Measurements from ENCODE around the gene SLC18B1. TPM values are rescaled to one million over a fixed set of nuclear protein-coding genes. Genes with fewer than 3 reads are reported as not detected.

SLC18B1 gene
- total RNA-seq, 1 donor from 2014 or later: 3.7 TPM

DNA sequence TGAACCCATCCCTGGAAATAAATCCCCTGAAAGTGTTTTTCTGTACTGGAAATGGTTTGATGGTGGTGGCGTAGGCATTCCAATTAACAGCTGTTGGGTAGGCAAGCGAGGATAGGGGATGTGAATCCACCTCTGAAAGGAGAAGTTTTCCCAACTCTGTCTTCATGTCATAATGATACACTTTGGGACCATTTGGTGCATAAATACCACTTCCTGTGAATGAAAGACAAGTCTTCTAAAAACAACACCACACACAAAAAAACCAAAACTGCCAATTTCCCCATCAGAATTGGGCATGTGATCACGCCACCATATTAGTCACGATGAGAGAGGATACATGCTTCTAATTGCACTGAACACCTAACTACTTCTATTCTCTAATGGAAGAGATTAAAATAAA, 47.1 kb downstream of the SLC18B1 start:
- H3K4me1 Mint-ChIP-seq (ENCODE audit: low read depth): peaks cover 33% of the 10 kb centered on the region
- intact Hi-C loops (cut with micrococcal nuclease): no loop called here
- H3K36me3 Mint-ChIP-seq (ENCODE audit: low read depth): peaks cover 14% of the 10 kb centered on the region
- no peak for DNase-seq (ENCODE audit: low spot score)
- H3K27ac Mint-ChIP-seq: no peak overlapping the region
- peaks cover 2% of the 10 kb centered on the region for H3K27me3 Mint-ChIP-seq (ENCODE audit: insufficient read depth)
- H3K4me3 Mint-ChIP-seq: no peak overlapping the region
- H3K9me3 Mint-ChIP-seq: no peaks in the 10 kb centered on the region

GRCh38 chr6:132750455-132751248, 47.8 kb downstream of the SLC18B1 start:
- Mint-ChIP-seq H3K27me3 (ENCODE audit: insufficient read depth) (peaks cover 2% of the 10 kb centered on the region), H3K36me3 (ENCODE audit: low read depth) (peaks cover 16% of the 10 kb centered on the region), H3K4me3 (no peak overlapping the region), H3K27ac (no peak overlapping the region), H3K4me1 (ENCODE audit: low read depth) (peaks cover 38% of the 10 kb centered on the region), H3K9me3 (no peaks in the 10 kb centered on the region)
- DNase-seq (ENCODE audit: low spot score): no peak
- intact Hi-C loops (cut with micrococcal nuclease): no loop called here

DNA sequence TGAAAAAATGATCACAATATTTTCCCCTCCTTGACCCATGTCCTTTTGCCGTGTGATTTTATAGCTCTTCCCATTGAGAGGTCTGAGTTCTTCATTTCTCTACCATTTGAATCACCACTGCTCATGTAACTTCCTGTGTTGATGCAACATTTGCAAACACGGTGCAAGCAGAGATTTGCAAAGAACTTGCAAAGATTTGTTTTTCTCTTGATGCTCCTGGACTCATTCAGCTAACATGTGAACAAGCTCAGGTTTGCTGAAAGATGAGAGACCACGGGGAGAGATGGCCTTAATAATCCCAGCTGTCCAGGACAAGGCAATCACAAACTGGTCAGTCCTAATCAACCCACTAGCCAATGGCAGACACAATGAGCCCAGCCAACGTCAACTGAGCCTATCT, 49.3 kb downstream of the SLC18B1 start:
- H3K4me3 Mint-ChIP-seq: no peak overlapping the region
- no peaks in the 10 kb centered on the region for H3K9me3 Mint-ChIP-seq
- DNase-seq (ENCODE audit: low spot score): no peak
- H3K36me3 Mint-ChIP-seq (ENCODE audit: low read depth): peaks cover 23% of the 10 kb centered on the region
- peaks cover 2% of the 10 kb centered on the region for H3K27me3 Mint-ChIP-seq (ENCODE audit: insufficient read depth)
- H3K4me1 Mint-ChIP-seq (ENCODE audit: low read depth): peaks cover 41% of the 10 kb centered on the region
- intact Hi-C loops (cut with micrococcal nuclease): no loop called here
- peak overlapping the region; percentile 18 for H3K27ac Mint-ChIP-seq

DNA sequence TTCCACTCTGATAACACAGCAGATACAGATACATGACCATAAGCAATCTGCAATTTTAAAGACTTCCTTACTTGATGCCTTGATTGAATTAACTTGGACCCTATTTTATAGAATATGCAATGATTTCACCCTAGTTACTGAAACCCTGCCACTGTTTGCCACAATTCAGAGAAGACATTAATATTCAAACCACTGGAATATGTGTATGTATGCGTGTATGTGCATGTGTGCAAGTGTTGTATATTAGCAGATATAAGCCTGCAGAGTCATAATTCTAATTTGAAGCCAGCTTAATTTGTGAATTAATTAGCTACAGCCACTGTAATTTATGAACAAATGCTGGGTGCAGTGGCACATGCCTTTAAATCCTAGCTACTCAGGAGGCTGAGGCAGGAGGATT, 50.0 kb downstream of the SLC18B1 start:
- Mint-ChIP-seq H3K9me3 (no peaks in the 10 kb centered on the region), H3K27ac (no peak overlapping the region), H3K36me3 (ENCODE audit: low read depth) (peaks cover 23% of the 10 kb centered on the region), H3K4me1 (ENCODE audit: low read depth) (peaks cover 41% of the 10 kb centered on the region), H3K27me3 (ENCODE audit: insufficient read depth) (peaks cover 2% of the 10 kb centered on the region), H3K4me3 (no peak overlapping the region)
- no peak for DNase-seq (ENCODE audit: low spot score)
- intact Hi-C loops (cut with micrococcal nuclease): no loop called here

- Mint-ChIP-seq H3K4me3 (no peak overlapping the region), H3K36me3 (ENCODE audit: low read depth) (peaks cover 24% of the 10 kb centered on the region), H3K27me3 (ENCODE audit: insufficient read depth) (peaks cover 2% of the 10 kb centered on the region), H3K4me1 (ENCODE audit: low read depth) (peaks cover 32% of the 10 kb centered on the region), H3K27ac (no peak overlapping the region), H3K9me3 (no peaks in the 10 kb centered on the region)
- intact Hi-C loops (cut with micrococcal nuclease): no loop called here
- no peak for DNase-seq (ENCODE audit: low spot score)
Observed at GRCh38 chr6:132746048-132746447, 52.4 kb downstream of the SLC18B1 start.

DNA sequence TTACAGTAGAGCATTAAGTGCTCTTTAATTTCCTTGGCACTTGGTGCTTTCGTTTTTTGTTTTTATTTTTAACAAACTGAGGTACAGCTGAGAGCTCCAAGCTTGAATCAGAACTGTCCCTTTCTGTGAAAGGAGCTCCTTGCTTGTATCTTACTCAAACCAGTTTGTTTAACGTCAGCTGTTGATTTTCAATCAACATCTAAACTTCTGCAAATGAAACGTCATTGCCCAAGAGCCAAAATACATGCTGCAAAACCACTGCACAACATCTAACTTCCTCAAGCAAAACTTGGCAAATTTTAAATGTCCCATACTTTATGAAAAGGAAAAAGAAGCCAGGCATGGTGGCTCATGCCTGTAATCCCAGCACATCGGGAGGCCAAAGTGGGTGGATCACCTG, 55.9 kb downstream of the SLC18B1 start:
- Mint-ChIP-seq H3K4me1 (ENCODE audit: low read depth) (peaks cover 8% of the 10 kb centered on the region), H3K4me3 (no peak overlapping the region), H3K27ac (no peak overlapping the region), H3K36me3 (ENCODE audit: low read depth) (peaks cover 24% of the 10 kb centered on the region), H3K9me3 (peaks cover 5% of the 10 kb centered on the region), H3K27me3 (ENCODE audit: insufficient read depth) (no peaks in the 10 kb centered on the region)
- no peak for DNase-seq (ENCODE audit: low spot score)
- intact Hi-C loops (cut with micrococcal nuclease): no loop called here

GRCh38 chr6:132741281-132741680, 57.2 kb downstream of the SLC18B1 start:
- no peak for DNase-seq (ENCODE audit: low spot score)
- intact Hi-C loops (cut with micrococcal nuclease): no loop called here
- peaks cover 5% of the 10 kb centered on the region for H3K9me3 Mint-ChIP-seq
- peaks cover 19% of the 10 kb centered on the region for H3K4me1 Mint-ChIP-seq (ENCODE audit: low read depth)
- H3K4me3 Mint-ChIP-seq: no peak overlapping the region
- H3K27me3 Mint-ChIP-seq (ENCODE audit: insufficient read depth): no peaks in the 10 kb centered on the region
- peaks cover 21% of the 10 kb centered on the region for H3K36me3 Mint-ChIP-seq (ENCODE audit: low read depth)
- H3K27ac Mint-ChIP-seq: no peak overlapping the region

DNA sequence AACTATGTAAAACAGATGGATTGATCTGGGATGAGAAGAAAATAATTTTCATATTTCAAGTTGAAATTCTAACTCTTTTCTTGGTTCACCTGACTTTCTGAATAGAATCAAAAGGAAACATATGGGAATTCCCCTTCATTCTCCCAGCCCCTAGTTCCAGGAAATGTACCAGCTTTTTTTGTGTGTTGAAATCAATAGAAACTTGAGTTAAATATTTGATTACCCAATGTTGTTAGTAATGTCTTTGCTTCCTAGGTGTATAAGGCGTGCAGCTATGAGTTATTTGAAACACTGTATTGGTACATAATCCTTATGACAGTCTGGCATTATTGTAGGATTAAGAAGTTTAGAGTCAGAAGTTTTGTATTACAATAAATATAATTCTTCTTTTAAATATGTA, 62.2 kb downstream of the SLC18B1 start:
- DNase-seq (ENCODE audit: low spot score): no peak
- Mint-ChIP-seq H3K9me3 (peaks cover 5% of the 10 kb centered on the region), H3K4me3 (no peak overlapping the region), H3K27ac (no peak overlapping the region), H3K36me3 (ENCODE audit: low read depth) (peaks cover 9% of the 10 kb centered on the region), H3K27me3 (ENCODE audit: insufficient read depth) (peaks cover 14% of the 10 kb centered on the region), H3K4me1 (ENCODE audit: low read depth) (peaks cover 25% of the 10 kb centered on the region)
- intact Hi-C loops (cut with micrococcal nuclease): loop anchor here (1.0 kb wide), 1 partner anchor 27 kb away; no protein-coding TSS in a partner anchor

- peaks cover 5% of the 10 kb centered on the region for H3K9me3 Mint-ChIP-seq
- no peak overlapping the region for H3K27ac Mint-ChIP-seq
- H3K36me3 Mint-ChIP-seq (ENCODE audit: low read depth): peaks cover 6% of the 10 kb centered on the region
- intact Hi-C loops (cut with micrococcal nuclease): no loop called here
- no peak overlapping the region for H3K4me3 Mint-ChIP-seq
- DNase-seq (ENCODE audit: low spot score): no peak
- peaks cover 25% of the 10 kb centered on the region for H3K4me1 Mint-ChIP-seq (ENCODE audit: low read depth)
- H3K27me3 Mint-ChIP-seq (ENCODE audit: insufficient read depth): peaks cover 14% of the 10 kb centered on the region
Observed at GRCh38 chr6:132734694-132735236, 63.7 kb downstream of the SLC18B1 start.

DNA sequence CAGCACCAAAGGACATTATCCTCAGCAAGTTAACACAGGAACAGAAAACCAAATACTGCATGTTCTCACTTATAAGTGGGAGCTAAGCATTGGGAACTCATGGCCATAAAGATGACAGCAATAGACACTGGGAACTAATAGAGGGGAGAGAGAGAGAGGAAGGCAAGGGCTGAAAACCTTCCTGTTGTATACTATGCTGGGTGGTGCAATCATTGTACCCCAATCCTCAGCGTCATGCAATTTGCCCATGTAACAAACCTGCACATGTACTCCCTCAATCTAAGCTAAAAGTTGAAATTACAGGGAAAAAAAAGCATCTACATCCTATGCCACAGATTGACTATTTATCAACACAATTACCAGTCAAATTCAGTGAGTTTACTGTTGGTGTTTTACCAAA, 64.6 kb downstream of the SLC18B1 start:
- H3K27me3 Mint-ChIP-seq (ENCODE audit: insufficient read depth): peaks cover 15% of the 10 kb centered on the region
- H3K4me3 Mint-ChIP-seq: no peak overlapping the region
- peaks cover 6% of the 10 kb centered on the region for H3K36me3 Mint-ChIP-seq (ENCODE audit: low read depth)
- H3K4me1 Mint-ChIP-seq (ENCODE audit: low read depth): peaks cover 25% of the 10 kb centered on the region
- no peak for DNase-seq (ENCODE audit: low spot score)
- H3K27ac Mint-ChIP-seq: no peak overlapping the region
- peaks cover 5% of the 10 kb centered on the region for H3K9me3 Mint-ChIP-seq
- intact Hi-C loops (cut with micrococcal nuclease): no loop called here

GRCh38 chr6:132733283-132733682, 65.2 kb downstream of the SLC18B1 start:
- Mint-ChIP-seq H3K4me3 (no peak overlapping the region), H3K9me3 (peaks cover 3% of the 10 kb centered on the region), H3K27ac (no peak overlapping the region), H3K27me3 (ENCODE audit: insufficient read depth) (peaks cover 15% of the 10 kb centered on the region), H3K36me3 (ENCODE audit: low read depth) (peaks cover 5% of the 10 kb centered on the region), H3K4me1 (ENCODE audit: low read depth) (peaks cover 25% of the 10 kb centered on the region)
- intact Hi-C loops (cut with micrococcal nuclease): no loop called here
- DNase-seq (ENCODE audit: low spot score): no peak

DNA sequence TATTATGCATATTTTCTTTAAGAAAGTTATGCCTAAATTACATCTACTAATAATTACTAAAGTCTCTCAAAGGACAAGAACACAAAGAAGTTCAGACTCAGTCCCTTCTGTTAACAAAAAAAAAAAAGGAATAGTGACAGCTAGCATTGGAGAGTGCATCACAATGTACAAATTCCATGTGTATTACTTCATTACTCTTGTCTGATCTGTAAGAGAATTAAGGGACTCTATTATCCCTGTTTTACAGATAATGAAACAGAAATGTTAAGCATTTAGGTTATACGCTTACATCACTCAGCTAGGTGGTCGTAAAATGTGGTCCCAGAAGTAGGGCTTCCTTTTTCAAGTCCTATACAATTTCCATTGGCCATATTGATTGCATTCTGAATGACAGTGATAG, 67.4 kb downstream of the SLC18B1 start:
- Mint-ChIP-seq H3K27ac (no peak overlapping the region), H3K27me3 (ENCODE audit: insufficient read depth) (peaks cover 15% of the 10 kb centered on the region), H3K36me3 (ENCODE audit: low read depth) (no peaks in the 10 kb centered on the region), H3K4me1 (ENCODE audit: low read depth) (peaks cover 24% of the 10 kb centered on the region), H3K9me3 (no peaks in the 10 kb centered on the region), H3K4me3 (no peak overlapping the region)
- intact Hi-C loops (cut with micrococcal nuclease): no loop called here
- DNase-seq (ENCODE audit: low spot score): no peak

DNA sequence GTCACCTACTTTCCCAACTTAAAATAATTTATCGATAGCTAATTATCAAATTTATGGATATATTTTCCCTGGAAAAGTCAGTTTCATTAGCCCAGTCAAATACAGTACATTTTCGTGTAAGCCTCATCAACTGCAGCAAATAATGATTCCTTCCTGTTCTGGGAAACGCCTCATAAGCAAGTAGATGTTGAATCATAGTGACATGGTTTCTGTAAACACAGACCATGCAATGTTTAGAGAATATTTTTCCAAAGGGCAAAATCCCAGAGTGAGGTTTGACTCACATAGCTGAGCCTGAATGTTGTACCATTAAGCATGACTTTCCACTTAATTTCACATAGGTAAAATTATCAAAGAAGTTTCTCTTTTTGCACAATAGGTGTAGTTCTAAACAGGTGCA, 67.9 kb downstream of the SLC18B1 start:
- DNase-seq (ENCODE audit: low spot score): no peak
- no peak overlapping the region for H3K4me3 Mint-ChIP-seq
- H3K27me3 Mint-ChIP-seq (ENCODE audit: insufficient read depth): peaks cover 15% of the 10 kb centered on the region
- H3K9me3 Mint-ChIP-seq: no peaks in the 10 kb centered on the region
- no peaks in the 10 kb centered on the region for H3K36me3 Mint-ChIP-seq (ENCODE audit: low read depth)
- peaks cover 25% of the 10 kb centered on the region for H3K4me1 Mint-ChIP-seq (ENCODE audit: low read depth)
- intact Hi-C loops (cut with micrococcal nuclease): no loop called here
- no peak overlapping the region for H3K27ac Mint-ChIP-seq
